Spleen (tissue), 11 donors: ENCODE data around the gene SCARB1. TPM values are rescaled to one million over a fixed set of nuclear protein-coding genes. Genes with fewer than 3 reads are reported as not detected.

Experiments
- DNase-seq: peaks from one replicate; pipeline ENCODE4 v3.0.0-alpha.2; 2020
- H3K27ac ChIP-seq, 8 donors: fragments of 200-600 bp; sonication (generic) in 7 of 8; 1 replicate in 4 of 8; 2 replicates in 4 of 8; pipeline versions ENCODE4 v1.5.0 to v1.8.0; 2016 to 2021; ENCODE audit warnings: inconsistent platforms in 4 of 8, mild to moderate bottlenecking in 4 of 8, moderate library complexity in 1 of 8
- H3K27me3 ChIP-seq, 7 donors: fragments of 200-600 bp; sonication (generic) in 6 of 7; replicated peaks in 1 of 7; 1 replicate in 4 of 7; 2 replicates in 3 of 7; pipeline versions ENCODE4 v1.5.0 to v1.8.0; 2016 to 2021; ENCODE audit warnings: inconsistent platforms in 3 of 7, mild to moderate bottlenecking in 1 of 7
- H3K36me3 ChIP-seq, 6 donors: fragments of 200-600 bp; sonication (generic) in 5 of 6; 1 replicate in 4 of 6; 2 replicates in 2 of 6; pipeline versions ENCODE4 v1.5.0 to v1.8.0; 2016 to 2021; ENCODE audit warnings: inconsistent platforms in 2 of 6
- H3K4me1 ChIP-seq, 6 donors: fragments of 200-600 bp; sonication (generic) in 5 of 6; 1 replicate in 3 of 6; 2 replicates in 3 of 6; pipeline versions ENCODE4 v1.5.0 to v1.8.0; 2016 to 2021; ENCODE audit warnings: inconsistent platforms in 3 of 6
- H3K4me3 ChIP-seq, 8 donors: fragments of 200-600 bp; sonication (generic) in 7 of 8; 1 replicate in 4 of 8; 2 replicates in 4 of 8; pipeline versions ENCODE4 v1.5.0 to v1.8.0; 2016 to 2021; ENCODE audit warnings: inconsistent platforms in 4 of 8, mild to moderate bottlenecking in 4 of 8, moderate library complexity in 2 of 8
- H3K9me3 ChIP-seq, 8 donors: fragments of 200-600 bp; sonication (generic) in 7 of 8; 1 replicate in 4 of 8; 2 replicates in 4 of 8; pipeline versions ENCODE4 v1.5.0 to v1.8.0; 2016 to 2021; ENCODE audit warnings: inconsistent platforms in 4 of 8
- CTCF ChIP-seq, 11 experiments: fragments of 200-600 bp in 7 of 11; fragments of 450-650 bp in 4 of 11; sonication (generic) in 4 of 11; IDR thresholded peaks in 8 of 11; conservative IDR thresholded peaks in 3 of 11; 1 replicate in 7 of 11; 2 replicates in 4 of 11; pipeline versions ENCODE4 v1.4.0 to v1.8.0; 2016 to 2021; ENCODE audit warnings: antibody characterized with exemption in 11 of 11, inconsistent platforms in 4 of 11, mild to moderate bottlenecking in 1 of 11
- POLR2A ChIP-seq, 3 donors: fragments of 450-650 bp; IDR thresholded peaks; one replicate each; pipeline ENCODE4 v1.5.1; 2017; ENCODE audit warnings: antibody characterized with exemption in 3 of 3, mild to moderate bottlenecking in 1 of 3
- POLR2AphosphoS5 ChIP-seq, 3 donors: sonication (generic); formaldehyde crosslinking; IDR thresholded peaks; one replicate each; pipeline ENCODE4 v1.5.1; 2017; ENCODE audit warnings: antibody characterized with exemption in 3 of 3
- WGBS, 5 donors: extraction: QIAGEN DNeasy Blood & Tissue Kit in 3 of 5; methylation state at CpG; one replicate each; pipeline versions ENCODE4 v1.1.5 to v1.1.7; 2013 to 2018; 5-methylcytosine and 5-hydroxymethylcytosine counted together
- intact Hi-C: fragments of 100-400 bp; cut with DNase I; formaldehyde crosslinking; loops from one replicate; pipeline ENCODE4 v1.15.0; 2023; ENCODE audit warnings: low total_unique reads
- polyA plus RNA-seq, 3 donors: library from polyadenylated mRNA; stranded (reverse); fragments of 200-250 nt; gene quantifications; one replicate each; pipeline ENCODE4 v1.2.1, GENCODE V29; 2013
- total RNA-seq, 7 donors: library from RNA; depleted of rRNA in 3 of 7; stranded (reverse); fragments of >200 nt in 3 of 7; fragmentation: NEBNext Ultra II Directional in 4 of 7; extraction: Animal tissue kit (Norgen Biotek cat#: 25700) in 4 of 7; gene quantifications; one replicate each; pipeline versions ENCODE4 v1.1.0 to v1.2.1, GENCODE V29; 2016 to 2021
- donor health status: healthy with polysubstance abuse.
- donor health status: DM: no; HTN: no; CAD: no; lungs with moderate emphysema.
- donor health status: DM: no; HTN: no; CAD: no.
- donor health status: Bipolar disorder and iron deficiency.
- donor health status: healthy.
- donor health status: DM: no; HTN: no; CAD: no.
- donor health status: DM: yes; HTN: yes; CAD: no.

Gene SCARB1
- total and polyA plus RNA-seq, 10 donors, result 11.9 to 59.3 (median 24.3) TPM

DNA sequence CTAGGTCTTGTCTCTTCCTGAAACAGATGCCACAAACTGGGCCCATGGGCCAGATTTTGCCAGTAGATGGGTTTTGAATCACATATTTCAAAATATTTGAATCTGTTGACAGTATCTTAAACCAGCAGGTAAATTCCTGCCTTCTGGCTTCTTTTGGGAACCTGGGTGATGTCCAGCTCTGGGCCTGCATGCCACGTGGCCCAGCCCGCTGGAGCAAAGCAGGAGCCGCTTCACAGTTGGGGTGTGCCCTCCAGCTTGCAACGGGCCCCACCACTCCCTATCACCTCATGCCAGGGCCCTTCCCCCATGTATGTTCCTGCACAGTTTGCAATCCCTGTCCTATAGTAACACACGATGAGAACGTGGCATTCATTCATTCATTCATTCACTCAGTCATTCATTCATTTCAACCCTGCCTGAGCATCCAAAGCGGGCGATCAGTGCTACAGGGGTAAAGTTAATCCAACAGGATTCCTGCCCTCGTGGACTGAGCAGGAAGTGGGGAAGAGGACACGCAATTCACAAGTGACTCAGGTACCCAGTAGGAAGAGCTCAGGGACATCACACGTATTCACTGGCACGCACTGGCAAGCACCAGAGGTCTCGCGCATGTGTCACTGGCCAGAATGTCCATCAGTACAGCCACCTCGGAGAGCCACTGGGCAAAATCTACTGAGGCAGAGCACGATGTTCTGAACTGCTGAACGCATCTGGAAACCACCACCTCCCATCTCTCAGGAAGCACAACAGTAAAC, 27.8 kb downstream of the SCARB1 start:
- no peak for DNase-seq
- intact Hi-C loops, result no loop called here
- H3K27ac ChIP-seq, result no peak overlapping the region
- no peaks in the 10 kb centered on the region for H3K36me3 ChIP-seq
- H3K4me3 ChIP-seq, result no peak overlapping the region
- no peak for TF ChIP-seq POLR2AphosphoS5 (IDR thresholded peaks at IDR 0.05)
- TF ChIP-seq CTCF (IDR thresholded peaks at IDR 0.05 in 8 of 11, conservative IDR thresholded peaks at IDR 0.05 in 3 of 11), result no peak
- no peak for TF ChIP-seq POLR2A (IDR thresholded peaks at IDR 0.05)
- H3K4me1 ChIP-seq, result peaks cover 0 to 17% (median 9%) of the 10 kb centered on the region in 6 donors
- H3K9me3 ChIP-seq, result no peaks in the 10 kb centered on the region
- WGBS, 5 donors, result 68 to 89% (median 81%) methylated on average over 15 to 17 of the region's 17 CpGs
- no peaks in the 10 kb centered on the region for H3K27me3 ChIP-seq

- no peak overlapping the region for H3K4me3 ChIP-seq
- no peak for TF ChIP-seq POLR2A (IDR thresholded peaks at IDR 0.05)
- TF ChIP-seq CTCF (IDR thresholded peaks at IDR 0.05 in 8 of 11, conservative IDR thresholded peaks at IDR 0.05 in 3 of 11), result no peak
- no peak for TF ChIP-seq POLR2AphosphoS5 (IDR thresholded peaks at IDR 0.05)
- H3K4me1 ChIP-seq, result peaks cover 0 to 17% (median 9%) of the 10 kb centered on the region in 6 donors
- no peak for DNase-seq
- intact Hi-C loops, result no loop called here
- no peak overlapping the region for H3K27ac ChIP-seq
- peaks cover 0 to 6% (median 2%) of the 10 kb centered on the region in 8 donors for H3K9me3 ChIP-seq
- no peaks in the 10 kb centered on the region for H3K27me3 ChIP-seq
- WGBS, 5 donors, result 88 to 96% (median 92%) methylated on average over 9 of the region's 9 CpGs
- no peaks in the 10 kb centered on the region for H3K36me3 ChIP-seq
These were observed 28.8 kb downstream of the SCARB1 start for GRCh38 chr12:124834822-124835221.

DNA sequence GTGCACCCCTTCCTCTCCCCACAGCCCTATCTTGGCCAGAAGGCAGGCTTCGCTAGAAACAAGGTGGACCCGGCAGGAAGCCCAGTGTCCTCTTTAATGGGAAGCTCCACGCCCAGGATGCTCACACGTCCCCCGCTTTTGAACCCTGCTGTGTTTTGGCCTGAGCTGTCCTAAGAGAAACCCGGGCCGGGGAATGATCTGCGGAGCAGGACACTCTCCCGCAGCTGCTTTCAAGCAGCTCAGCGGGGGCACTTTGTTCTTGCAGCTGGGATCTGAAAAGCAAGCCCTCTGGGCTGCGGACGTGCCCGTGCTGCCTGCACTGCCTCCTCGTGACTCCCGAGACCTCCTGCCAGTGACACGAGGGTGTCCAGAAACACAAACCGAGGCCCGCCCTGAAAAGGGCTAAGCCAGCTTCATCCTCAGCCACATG, 30.0 kb downstream of the SCARB1 start:
- DNase-seq, result no peak
- intact Hi-C loops, result no loop called here
- peaks cover 0 to 17% (median 9%) of the 10 kb centered on the region in 6 donors for H3K4me1 ChIP-seq
- WGBS, 5 donors, result 57 to 85% (median 71%) methylated on average over 6 to 18 of the region's 18 CpGs
- no peak overlapping the region for H3K4me3 ChIP-seq
- TF ChIP-seq POLR2AphosphoS5 (IDR thresholded peaks at IDR 0.05) (no peak), CTCF (IDR thresholded peaks at IDR 0.05 in 8 of 11, conservative IDR thresholded peaks at IDR 0.05 in 3 of 11) (no peak), POLR2A (IDR thresholded peaks at IDR 0.05) (no peak)
- no peaks in the 10 kb centered on the region for H3K36me3 ChIP-seq
- no peaks in the 10 kb centered on the region for H3K27me3 ChIP-seq
- H3K9me3 ChIP-seq, result peaks cover 0 to 9% (median 3%) of the 10 kb centered on the region in 8 donors
- no peak overlapping the region for H3K27ac ChIP-seq

GRCh38 chr12:124832856-124833255, 30.8 kb downstream of the SCARB1 start:
- WGBS, 5 donors, result 60 to 87% (median 73%) methylated on average over 4 of the region's 4 CpGs
- TF ChIP-seq POLR2AphosphoS5 (IDR thresholded peaks at IDR 0.05) (no peak), CTCF (IDR thresholded peaks at IDR 0.05 in 8 of 11, conservative IDR thresholded peaks at IDR 0.05 in 3 of 11) (no peak), POLR2A (IDR thresholded peaks at IDR 0.05) (no peak)
- DNase-seq, result no peak
- peaks cover 0 to 9% (median 3%) of the 10 kb centered on the region in 8 donors for H3K9me3 ChIP-seq
- no peak overlapping the region for H3K27ac ChIP-seq
- H3K4me3 ChIP-seq, result no peak overlapping the region
- H3K36me3 ChIP-seq, result no peaks in the 10 kb centered on the region
- peaks cover 0 to 12% (median 2%) of the 10 kb centered on the region in 6 donors for H3K4me1 ChIP-seq
- H3K27me3 ChIP-seq, result no peaks in the 10 kb centered on the region
- intact Hi-C loops, result no loop called here
